HG03175 (cell line): ENCODE data around the gene FHL2.
"Not testable (repeated sequence)": the region's sequence is repeated elsewhere in the genome, so short reads cannot be mapped to it uniquely, and the experiment has no call there.

ENCODE experiments used
- ATAC-seq: cut with Tn5 transposase; IDR thresholded peaks from one replicate; pipeline ENCODE4 v1.9.1; 2021; ENCODE audit warnings: mild to moderate bottlenecking, moderate library complexity; ENCODE audit not compliant: unreplicated experiment

FHL2 gene

GRCh38 chr2:105358593-105358992, 40.3 kb downstream of the FHL2 start:
- no peak for ATAC-seq

- ATAC-seq: no peak
Measured at GRCh38 chr2:105357122-105357521, 41.7 kb downstream of the FHL2 start.

- no peak for ATAC-seq
Measured at GRCh38 chr2:105344704-105345345, 54.0 kb downstream of the FHL2 start.

GRCh38 chr2:105339414-105339813, 59.4 kb downstream of the FHL2 start:
- ATAC-seq: no peak

- ATAC-seq: peak; percentile 22
Measured at GRCh38 chr2:105338020-105338385, 60.8 kb downstream of the FHL2 start.

- ATAC-seq: peak; percentile 92
Measured at GRCh38 chr2:105337122-105338019, 61.5 kb downstream of the FHL2 start, which contains the start of gene C2orf49. TSS of gene C2orf49 (plus strand) at chr2:105337540. CDS start at chr2:105337588, 48 bp downstream.

- no peak for ATAC-seq
Measured at GRCh38 chr2:105336786-105337121, 62.1 kb downstream of the FHL2 start.

GRCh38 chr2:105335469-105335868, 63.4 kb downstream of the FHL2 start:
- no peak for ATAC-seq

GRCh38 chr2:105334211-105334610, 64.6 kb downstream of the FHL2 start:
- no peak for ATAC-seq

- no peak for ATAC-seq
Measured at GRCh38 chr2:105330681-105331375, 68.0 kb downstream of the FHL2 start.

GRCh38 chr2:105329561-105330495, 69.0 kb downstream of the FHL2 start, which contains the start of gene TGFBRAP1:
TSS of gene TGFBRAP1 (minus strand) at chr2:105329735. CDS start at chr2:105308301, 21,434 bp downstream.
- ATAC-seq: peak; percentile 80

- peak; percentile 15 for ATAC-seq
Measured at GRCh38 chr2:105329197-105329554, 69.7 kb downstream of the FHL2 start.

GRCh38 chr2:105328281-105329196, 70.3 kb downstream of the FHL2 start:
- ATAC-seq: no peak

GRCh38 chr2:105327690-105328089, 71.2 kb downstream of the FHL2 start:
- ATAC-seq: no peak

GRCh38 chr2:105327271-105327670, 71.6 kb downstream of the FHL2 start:
- ATAC-seq: not testable (repeated sequence)

GRCh38 chr2:105325389-105325963, 73.4 kb downstream of the FHL2 start:
- ATAC-seq: no peak

- no peak for ATAC-seq
Measured at GRCh38 chr2:105324732-105325131, 74.1 kb downstream of the FHL2 start.

- no peak for ATAC-seq
Measured at GRCh38 chr2:105324101-105324500, 74.8 kb downstream of the FHL2 start.

- no peak for ATAC-seq
Measured at GRCh38 chr2:105323111-105323510, 75.7 kb downstream of the FHL2 start.
